ENCODE measurements around the gene SV2C.
"Not testable (repeated sequence)": the region's sequence is repeated elsewhere in the genome, so short reads cannot be mapped to it uniquely, and the experiment has no call there.

Gene SV2C

DNA sequence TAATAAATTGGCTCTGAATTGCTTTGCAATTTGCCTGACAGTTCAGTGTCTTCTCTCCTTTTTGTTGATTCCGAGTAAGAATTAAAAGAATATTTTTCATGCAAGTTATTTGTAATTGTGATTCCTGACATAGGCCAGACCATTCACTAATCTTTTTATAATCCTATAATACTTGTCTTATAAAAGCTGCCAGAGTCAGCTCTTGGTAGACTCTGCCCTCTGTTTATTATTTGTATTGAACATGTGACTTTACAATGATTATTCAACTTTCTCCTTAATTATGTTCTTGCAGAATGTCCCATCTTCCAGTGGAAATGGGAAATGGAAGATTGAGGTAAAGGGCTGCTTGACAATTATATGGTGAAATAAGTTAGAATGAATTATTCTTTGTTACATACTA is 121.0 kb downstream of the SV2C start:
- DNase-seq, result no peak

DNA sequence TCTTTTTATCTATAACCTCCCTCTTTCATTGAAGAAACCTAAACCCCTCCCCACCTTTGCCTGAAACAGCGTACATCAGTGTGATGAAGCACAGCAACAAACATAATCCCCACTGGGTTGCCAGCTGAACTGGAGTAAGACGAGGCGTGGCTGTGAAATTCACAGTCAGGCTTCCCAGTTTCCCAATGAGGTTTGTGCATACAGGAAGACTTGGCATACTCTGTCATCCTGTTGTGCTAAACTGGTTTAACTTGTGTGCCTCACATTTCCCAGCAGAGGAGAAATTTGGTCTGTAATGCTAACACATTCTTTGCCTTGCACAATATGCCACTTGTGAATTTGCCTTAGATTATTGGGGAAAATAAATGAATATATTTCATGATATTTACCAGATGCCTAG is 121.5 kb downstream of the SV2C start:
- DNase-seq, result no peak

DNA sequence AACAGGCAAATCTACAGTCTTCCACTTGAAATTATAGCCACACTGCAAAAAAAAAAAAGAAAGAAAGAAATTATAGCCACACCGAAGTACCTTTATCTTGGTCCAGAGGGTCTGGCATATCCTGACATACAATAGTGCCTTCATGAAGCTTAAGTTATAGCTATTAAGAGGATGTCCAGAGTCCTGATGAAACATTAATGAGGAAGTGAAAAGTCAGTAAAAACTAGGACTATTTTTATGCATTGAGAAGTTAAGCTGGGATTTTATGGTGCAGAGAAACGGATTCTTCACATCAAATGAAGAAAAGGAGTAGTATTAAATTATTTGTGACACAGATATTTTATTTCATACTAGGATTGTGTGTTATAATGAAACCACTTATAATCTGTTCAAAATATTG is 123.9 kb downstream of the SV2C start:
- DNase-seq, result no peak

DNA sequence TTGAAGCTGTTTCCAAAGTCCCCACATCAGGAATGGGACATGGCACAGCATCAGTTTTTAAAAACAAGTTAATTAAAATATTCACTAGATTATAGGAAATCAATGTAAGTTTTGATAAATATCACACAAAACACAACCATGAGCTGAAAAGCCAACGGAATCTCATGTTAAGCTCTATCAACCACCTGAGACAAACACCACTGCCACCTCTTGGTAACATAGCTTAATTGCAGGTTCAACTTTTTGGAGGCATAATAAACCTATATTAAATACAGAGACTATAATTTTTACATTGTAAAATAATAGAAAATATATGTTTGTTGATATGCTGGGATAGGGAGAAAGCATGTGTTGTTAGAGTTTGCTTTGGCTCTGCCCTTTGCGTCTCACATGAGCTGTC is 126.1 kb downstream of the SV2C start:
- no peak for DNase-seq

DNA sequence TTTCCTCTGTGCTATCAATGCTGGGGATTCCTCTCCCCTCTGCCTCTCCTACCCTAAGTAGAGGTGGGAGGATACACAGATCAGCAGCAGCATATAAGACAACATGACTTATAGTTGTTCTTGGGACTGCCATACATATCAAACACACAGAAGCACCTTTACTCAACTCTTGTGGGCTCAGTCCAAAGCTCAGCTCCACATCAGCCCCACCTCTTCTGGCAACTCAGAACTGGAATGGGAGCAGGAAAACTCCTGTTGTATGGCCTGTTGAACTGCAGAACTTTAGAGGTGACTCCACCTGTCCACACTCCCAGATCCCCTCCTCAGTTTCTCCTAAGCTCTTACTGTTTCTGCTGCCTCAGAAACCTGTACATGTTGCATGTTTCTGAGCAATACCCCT is 127.8 kb downstream of the SV2C start:
- DNase-seq, result no peak

DNA sequence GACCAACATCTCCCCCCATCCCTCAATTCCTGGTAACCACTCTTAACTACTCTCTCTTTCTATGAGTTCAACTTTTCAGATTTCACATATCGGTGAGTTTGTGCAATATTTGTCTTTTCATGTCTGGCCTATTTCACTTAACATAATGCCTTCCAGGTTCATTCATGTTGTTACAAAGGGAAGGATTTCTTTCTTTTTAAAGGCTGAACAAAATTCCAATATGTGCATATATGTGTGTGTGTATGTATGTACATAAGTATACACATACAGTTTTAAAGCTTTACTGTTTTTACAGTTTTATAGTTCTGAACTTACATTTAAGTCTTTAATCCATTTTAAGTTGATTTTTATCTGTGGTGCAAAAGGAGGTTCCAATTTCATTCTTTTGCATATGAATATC is 130.7 kb downstream of the SV2C start:
- DNase-seq, result no peak

DNA sequence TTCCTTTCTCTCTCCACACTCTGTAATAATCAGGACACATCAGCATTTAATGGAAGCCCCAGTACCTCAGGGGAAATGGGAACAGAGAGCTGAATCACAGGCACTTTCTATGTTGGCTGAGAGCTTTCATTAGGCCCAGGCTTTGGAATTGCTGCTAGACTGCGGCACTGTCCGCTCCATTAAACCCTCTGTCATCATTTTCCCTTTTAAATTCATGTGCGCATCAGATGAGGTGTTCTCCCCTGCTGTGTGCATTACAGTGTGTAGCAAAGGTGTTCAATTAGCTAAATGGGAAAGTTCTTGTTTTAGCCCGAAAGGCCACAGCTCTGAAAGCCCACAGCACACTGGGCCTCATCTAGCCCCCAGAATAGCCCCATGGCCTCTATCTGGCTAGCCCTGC is 133.6 kb downstream of the SV2C start:
- no peak for DNase-seq

DNA sequence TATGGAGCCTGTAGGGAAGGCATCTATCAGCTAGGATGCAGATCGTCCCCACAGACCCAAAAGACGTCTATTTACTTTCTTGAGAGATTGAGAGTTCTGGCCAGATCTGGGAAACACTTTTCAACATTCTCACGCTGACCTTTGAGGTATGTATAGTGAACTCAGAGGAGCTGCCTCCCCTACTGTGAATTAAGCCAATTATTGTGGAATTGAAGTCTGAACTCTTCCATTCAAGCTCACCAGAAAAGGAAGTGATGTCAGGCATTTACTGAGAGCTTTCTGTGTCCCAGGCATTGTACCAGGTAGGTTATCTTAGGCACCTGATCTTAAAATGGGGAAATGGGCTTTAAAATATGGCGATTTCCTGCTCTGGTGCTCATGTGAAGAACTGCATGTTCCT is 136.5 kb downstream of the SV2C start:
- DNase-seq, result no peak

DNA sequence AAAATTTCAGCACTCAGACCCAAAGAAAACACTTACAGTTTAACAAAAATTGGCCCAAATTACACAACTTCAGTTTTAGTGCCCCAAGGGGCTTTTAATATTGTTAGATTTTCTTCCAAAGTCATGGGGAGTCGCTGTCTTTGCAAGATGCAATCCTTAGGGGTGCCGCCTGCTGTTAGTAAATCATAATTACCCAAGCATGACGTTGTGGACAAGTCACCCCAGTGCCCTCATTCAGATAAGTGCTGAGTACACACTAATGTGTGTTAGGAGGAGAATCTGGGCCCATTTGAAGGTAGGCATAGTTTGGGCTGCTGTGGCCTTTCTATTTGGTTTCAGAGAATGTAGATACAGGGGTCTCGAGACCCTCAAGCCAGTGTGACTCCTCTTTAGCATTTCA is 138.1 kb downstream of the SV2C start:
- DNase-seq, result no peak

DNA sequence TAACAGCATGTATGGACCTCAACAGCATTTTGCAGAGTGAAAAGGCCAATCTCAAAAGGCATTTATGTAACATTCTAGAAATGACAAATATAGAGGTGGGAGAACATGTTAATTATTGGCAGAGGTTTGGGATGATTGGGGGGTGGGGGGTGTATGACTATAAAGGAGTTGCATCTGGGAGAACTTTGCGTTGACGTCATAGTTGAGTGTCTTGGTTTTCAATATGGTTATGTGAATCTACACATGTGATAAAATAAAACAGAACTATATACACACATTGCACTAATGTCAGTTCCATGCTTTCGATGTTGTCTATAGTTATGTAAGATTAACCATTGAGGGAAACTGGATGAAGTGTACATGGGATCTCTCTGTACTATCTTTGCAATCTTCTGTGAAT is 139.1 kb downstream of the SV2C start:
- no peak for DNase-seq

DNA sequence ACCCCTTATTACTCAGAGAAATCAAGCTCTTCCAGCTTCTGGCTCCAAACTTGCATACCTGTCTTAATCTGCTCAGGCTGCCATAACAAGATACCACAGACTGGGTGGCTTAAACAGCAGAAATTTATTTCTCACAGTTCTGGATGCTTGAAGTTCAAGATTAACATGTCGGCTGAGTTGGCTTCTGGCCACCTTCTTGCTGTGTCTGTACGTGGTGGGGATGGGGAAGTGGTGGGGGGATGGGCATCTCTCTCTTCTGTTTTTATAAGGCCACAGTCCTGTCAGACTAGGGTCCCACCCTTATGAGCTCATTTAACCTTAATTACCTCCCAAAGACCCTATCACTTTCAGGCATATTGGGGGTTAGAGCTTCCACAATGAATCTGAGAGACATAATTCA is 140.5 kb downstream of the SV2C start:
- DNase-seq, result no peak

DNA sequence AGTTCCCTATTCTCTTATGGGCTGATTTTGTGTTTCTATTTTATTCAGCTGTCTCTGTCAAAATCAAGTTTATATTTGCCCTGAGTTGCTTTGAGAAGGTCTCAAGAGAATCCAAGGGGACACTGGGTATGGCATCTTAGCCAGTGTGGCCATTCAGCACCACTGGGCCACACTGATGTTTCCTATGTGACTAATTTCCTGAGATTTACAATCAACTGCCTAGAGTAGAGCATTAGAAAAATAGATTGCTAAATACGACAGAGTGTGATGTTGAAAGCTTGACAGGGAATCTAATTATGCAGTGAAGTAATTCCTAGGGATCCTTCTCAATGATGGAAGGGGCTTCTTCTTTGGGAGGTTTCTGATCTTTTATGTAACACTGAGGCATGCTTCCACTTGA is 141.7 kb downstream of the SV2C start:
- no peak for DNase-seq

DNA sequence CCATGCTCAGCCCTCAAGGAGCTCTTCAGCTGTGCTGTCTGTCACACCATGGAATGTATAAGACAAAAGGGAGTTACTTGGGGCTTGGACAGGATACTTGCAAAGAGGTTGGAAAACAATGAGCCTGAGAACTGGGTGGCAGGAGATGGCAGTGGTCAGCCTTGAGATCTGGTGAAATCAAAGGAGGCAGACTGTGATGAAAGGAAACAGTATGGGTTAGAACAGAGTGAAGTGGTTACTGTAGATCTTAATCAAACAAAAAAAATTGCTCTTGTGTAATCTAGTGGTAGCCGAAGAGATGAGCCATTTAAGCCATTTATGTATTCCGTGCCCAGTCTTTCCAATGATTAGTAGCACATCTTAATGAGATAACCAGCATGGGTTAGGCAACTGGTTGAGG is 142.2 kb downstream of the SV2C start:
- no peak for DNase-seq

DNA sequence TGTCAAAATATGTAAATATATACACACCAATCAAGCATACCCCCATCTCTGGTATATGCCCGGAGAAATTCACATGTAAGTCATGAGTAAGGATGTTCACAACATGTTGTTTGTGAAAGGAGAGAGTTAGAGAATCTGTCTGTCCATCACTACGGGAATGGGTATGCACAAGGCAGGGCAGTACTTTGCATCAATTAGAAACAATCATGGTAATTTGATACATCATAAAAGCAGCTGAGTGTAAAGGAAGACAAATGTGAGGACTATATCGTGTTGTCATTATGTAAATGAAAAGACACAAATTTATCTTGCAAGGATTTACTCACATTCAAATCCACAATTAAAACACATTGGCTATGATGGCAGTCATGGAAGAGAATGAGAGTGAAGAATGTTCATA is 146.7 kb downstream of the SV2C start:
- DNase-seq, result no peak

DNA sequence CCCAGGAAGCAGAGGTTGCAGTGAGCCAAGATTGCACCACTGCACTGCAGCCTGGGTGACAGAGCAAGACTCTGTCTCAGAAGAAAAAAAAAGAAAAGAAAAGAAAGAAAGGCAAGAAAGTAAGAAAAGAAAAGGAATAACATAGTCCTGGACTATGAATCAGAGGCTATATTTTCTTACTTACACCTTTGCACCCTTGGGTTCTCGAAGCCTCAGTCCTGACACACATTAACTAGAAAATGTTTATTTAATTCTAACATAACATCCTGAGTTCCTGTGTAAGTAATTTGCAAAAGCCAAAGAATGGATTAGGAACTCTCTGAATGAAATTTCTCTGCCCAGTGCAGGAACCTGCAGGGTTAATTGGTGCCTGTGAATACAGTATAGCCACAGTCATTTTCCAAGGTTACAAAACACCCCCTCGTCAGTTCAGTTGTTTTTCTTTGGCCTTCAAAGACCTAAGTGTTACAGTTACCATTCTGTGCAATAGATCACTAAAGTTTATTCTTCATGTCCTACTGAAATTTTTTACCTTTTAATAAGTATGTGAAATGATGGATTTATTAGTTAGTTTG is 147.6 kb downstream of the SV2C start:
- DNase-seq, result no peak

DNA sequence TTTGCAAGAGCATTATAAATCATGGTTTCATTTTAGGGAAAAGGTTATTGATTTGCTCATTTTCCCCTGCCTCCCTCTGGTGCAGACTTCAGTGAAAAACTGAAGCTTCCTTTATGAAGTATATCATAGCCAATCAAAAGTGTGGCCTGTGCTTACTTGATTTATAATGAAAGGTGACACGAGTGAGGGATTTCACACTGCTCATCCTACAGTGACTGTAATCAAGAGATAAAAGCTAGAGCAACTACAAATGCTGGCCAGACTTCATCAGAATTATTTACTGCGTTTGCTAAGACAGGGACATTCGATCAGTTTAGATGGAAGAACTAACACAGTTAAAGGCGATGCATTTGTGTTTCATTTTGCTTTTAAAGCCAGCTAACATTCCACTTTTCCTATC is 151.5 kb downstream of the SV2C start:
- DNase-seq, result no peak

DNA sequence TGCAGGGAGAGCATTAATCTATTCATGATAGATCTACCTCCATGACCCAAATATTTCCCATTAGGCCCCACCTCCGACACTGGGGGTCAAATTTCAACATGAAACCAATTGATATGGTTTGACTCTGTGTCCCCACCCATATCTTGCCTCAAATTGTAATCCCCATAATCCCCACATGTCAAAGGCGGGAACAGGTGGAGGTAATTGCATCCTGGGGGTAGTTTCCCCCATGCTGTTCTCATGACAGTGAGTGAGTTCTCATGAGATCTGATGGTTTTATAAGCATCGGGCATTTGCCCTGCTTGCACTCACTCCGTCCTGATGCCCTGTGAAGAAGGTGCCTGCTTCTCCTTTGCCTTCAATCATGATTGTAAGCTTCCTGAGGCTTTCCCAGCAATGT is 153.5 kb downstream of the SV2C start:
- DNase-seq, result no peak

DNA sequence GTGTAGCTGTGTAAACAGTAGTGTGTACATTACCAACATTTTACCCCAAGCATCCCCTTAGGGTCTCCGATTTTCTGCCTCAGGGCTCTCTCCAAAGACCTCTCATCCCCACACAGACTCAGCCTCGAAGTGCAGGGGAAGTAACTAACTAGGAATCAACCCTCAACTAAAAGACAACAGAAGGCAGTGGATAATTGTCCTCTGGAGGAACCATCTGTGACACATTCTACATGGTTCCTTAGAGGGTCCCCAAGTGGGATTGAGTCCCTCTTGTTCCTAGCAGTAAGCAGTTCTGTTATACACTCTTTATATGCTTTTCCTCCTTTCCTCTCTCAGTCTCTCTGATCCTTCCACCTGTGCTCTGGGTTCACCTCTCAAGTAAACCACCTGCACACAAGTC is 157.2 kb downstream of the SV2C start:
- DNase-seq, result no peak

DNA sequence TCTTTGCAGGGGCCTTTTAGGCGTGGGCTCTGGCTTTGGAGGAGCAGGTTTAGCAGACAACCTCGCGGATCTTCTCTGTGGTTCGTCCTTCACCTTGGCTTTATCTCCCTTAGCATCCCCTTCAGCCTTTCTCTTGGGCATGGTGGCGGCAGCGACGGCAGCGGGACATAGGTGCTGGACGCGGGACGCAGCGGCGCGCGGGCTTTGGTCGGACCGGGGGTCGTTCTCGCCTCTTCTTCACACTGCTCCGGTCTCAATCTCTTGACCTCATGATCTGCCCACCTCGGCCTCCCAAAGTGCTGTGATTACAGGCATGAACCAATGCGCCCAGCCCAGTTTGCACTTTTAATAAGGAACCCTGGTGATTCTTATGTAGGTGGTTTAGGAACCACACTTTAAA is 159.0 kb downstream of the SV2C start:
- not testable (repeated sequence) for DNase-seq

DNA sequence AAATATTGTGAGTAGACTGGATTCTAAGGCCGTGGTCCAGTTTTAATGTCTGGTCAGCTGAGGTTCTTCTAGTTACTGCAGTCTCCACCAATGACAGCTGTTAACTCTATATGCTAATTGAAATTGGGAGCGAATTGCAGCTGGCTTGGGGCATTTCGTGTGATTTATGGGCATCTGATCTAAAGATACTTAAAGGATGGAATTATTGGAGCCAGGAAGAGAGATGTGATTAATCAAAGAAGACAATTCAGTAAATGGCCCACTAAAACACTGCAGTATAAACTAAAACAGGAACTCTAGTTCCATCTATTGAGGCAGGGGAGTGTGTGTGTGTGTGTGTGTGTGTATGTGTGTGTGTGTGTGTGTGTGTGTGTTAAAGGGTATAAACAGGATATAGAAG is 162.4 kb downstream of the SV2C start:
- DNase-seq, result no peak

DNA sequence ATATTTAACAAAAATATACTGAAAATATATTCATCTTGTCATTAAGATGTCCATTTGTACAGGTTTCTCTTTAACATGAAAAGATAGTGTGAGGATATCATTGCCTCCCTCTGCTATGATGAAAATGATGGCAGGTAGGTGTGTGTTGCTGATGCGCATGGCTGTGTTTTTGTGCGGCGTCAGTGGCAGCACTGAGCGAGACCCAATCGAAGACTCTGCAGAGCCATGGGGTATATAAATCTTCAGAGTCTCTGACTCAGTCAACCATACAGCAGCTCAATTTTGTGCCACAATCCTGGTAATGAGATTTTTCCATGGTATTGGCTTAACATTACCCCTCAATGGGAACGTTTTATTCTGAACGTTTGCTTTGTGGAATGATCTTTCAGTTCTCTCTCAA is 166.4 kb downstream of the SV2C start:
- DNase-seq, result no peak

DNA sequence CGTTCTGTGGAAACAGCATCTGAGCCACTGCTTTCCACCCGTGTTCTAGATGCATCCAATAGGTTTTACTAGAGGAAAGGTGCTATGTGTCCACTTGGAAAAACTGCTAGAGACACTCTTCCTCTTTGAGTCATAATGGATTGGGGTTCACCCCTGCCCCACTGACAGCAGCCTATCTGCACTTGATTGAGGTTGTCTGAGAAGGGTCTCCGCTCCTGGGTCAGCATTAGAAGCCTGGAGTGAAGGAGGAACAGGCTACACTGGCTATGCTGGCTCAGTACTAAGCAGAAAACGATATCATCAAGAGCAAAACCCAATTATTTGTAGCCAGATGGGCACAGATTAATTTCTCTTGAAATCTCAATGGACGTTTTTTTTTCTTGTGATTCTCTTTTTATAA is 167.3 kb downstream of the SV2C start:
- DNase-seq, result no peak

DNA sequence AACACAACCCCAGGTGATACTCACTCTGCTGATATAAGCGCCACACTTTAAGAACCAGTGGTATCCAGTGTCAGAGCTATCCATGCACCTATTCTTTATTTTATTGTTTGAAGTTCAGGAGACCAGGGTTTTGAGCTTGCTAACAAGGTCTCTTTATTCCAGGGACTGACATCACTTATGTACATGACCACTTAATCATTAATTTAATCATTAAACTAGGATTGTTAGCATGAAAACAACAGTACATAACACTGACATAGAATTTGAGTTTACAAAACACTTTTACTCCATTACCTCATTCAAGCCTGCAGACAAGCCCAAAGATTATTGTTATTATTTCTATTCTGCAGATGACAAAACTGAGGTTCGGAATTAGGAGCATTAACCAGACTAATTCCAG is 168.5 kb downstream of the SV2C start:
- no peak for DNase-seq

DNA sequence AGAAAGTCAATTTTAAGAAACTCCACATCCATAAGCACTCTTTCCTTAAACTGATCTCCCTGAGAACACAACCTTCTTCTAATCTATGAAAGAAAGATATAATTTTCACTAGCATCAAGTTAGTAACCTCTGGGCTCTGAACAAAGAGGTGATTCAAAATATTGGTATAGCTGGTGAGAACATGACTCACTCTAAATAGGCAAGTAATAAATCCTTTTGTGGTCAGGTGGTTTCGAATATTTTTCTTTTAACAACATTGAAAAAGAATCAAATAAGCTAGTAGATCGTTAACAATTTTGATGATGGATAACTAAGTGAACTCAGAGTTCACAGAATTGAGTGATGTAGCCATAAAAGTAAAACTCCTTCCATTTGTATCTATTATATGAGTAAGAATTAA is 169.3 kb downstream of the SV2C start:
- DNase-seq, result peak; percentile 2

DNA sequence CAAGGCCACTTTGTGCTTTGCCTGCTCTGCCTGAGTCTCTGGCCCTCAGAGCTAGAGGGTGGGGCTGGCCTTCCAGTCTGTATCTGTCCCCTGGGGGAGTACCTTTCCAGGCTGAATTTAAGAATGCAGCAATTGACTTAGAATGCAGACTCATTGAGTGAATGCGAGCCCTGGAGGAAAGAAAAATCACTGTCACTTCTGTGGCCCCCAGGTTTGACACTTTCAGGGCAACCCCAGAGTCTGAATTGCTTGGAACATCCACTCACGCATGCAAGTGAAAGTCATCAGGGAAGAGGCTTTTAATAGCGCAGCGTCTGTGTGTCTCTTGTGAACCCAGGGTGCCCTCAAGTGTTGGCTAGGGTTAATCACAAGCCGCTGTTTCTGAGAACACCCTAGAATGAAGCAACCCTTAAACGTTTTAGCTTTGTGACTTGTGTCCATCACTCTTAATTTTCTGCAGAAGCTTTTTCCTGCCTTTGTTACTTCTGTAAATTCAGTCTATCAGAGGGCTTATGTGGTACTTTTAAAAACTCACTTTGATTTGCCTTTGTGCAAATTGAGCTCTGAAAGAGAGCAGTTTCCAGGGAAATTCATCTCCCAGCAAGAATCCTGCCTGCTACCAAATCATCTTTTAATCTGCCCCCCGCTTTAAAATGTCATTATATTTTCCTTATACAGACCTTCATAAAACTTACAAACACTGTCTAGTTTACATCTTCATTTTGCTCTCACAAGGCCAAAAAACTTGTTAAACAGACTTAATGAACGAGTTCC is 173.1 kb downstream of the SV2C start:
- peak; percentile 61 for DNase-seq

All from fibroblast of skin of abdomen (primary cell).